K562 (cell line): ENCODE results near the gene AMY1B.
"Not testable (repeated sequence)": the region's sequence is repeated elsewhere in the genome, so short reads cannot be mapped to it uniquely, and the experiment has no call there.

Experiments
- SIN3A ChIP-seq, 2 experiments: fragments of 150-350 bp in 1 of 2; IDR thresholded peaks; 2 replicates each; pipeline ENCODE4 v1.6.1; 2011 to 2016; ENCODE audit warnings: borderline replicate concordance in 2 of 2, low read depth in 2 of 2, low read length in 2 of 2, mild to moderate bottlenecking in 2 of 2, moderate library complexity in 2 of 2; ENCODE audit not compliant: control insufficient read depth in 1 of 2
- SPI1 ChIP-seq: IDR thresholded peaks from 2 replicates; pipeline ENCODE4 v1.6.1; 2011; ENCODE audit warnings: low read depth, low read length, control low read depth, borderline replicate concordance
- ZNF274 ChIP-seq: IDR thresholded peaks from 2 replicates; pipeline ENCODE4 v1.6.1; 2011; ENCODE audit warnings: low read depth, mild to moderate bottlenecking, low read length, moderate library complexity, borderline replicate concordance

DNA sequence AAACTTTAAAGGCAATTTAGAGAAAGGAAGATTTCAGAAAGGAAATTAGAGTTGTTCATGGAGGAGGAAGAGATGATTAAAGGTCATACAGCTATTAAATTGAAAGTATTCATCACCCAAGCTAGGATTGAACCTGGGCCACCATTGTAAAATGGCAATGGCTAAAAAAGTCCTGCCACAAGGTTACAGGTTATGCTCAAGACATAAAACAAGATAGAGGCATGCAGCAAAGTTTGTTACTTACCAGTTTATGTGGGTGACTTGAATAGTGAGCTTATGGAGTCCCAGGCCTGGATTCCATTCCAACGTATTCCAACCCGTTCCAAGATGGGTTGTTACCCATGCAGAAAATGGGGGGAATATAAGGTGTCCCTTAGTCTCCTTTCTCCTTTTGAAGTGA lies 25.5 kb upstream of the AMY1B start:
- TF ChIP-seq ZNF274; SIN3A (IDR thresholded peaks at IDR 0.05; ENCODE audit: borderline replicate concordance in 2 of 2, control insufficient read depth in 1 of 2, low read depth in 2 of 2, low read length in 2 of 2); SPI1: not testable (repeated sequence)
